Epithelial cell of prostate (primary cell): ENCODE data around the gene UTP14C.
"Not testable (repeated sequence)": the region's sequence is repeated elsewhere in the genome, so short reads cannot be mapped to it uniquely, and the experiment has no call there.

ENCODE experiments used
- DNase-seq: peaks from one replicate; pipeline ENCODE4 v3.0.0-alpha.2; 2011; ENCODE audit warnings: low read depth, low spot score
- H3K27ac ChIP-seq: fragments of 450-650 bp; 2 replicates; pipeline ENCODE4 v1.5.1; 2017; ENCODE audit warnings: mild to moderate bottlenecking

The UTP14C gene, protein sequence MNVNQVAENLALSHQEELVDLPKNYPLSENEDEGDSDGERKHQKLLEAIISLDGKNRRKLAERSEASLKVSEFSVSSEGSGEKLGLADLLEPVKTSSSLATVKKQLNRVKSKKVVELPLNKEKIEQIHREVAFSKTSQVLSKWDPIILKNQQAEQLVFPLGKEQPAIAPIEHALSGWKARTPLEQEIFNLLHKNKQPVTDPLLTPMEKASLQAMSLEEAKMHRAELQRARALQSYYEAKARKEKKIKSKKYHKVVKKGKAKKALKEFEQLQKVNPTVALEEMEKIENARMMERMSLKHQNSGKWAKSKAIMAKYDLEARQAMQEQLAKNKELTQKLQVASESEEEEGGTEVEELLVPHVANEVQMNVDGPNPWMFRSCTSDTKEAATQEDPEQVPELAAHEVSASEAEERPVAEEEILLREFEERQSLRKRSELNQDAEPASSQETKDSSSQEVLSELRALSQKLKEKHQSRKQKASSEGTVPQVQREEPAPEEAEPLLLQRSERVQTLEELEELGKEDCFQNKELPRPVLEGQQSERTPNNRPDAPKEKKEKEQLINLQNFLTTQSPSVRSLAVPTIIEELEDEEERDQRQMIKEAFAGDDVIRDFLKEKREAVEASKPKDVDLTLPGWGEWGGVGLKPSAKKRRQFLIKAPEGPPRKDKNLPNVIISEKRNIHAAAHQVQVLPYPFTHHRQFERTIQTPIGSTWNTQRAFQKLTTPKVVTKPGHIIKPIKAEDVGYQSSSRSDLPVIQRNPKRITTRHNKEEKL

GRCh38 chr13:52024481-52024880, at the start of gene UTP14C:
UTP14C (plus strand) TSS chr13:52024691; CDS start chr13:52028805, 4,114 bp downstream.
- DNase-seq: peak; percentile 12
- peak within 1 kb of the TSS; percentile 4 for H3K27ac ChIP-seq

- no peak overlapping the region for H3K27ac ChIP-seq
Observed at GRCh38 chr13:51976423-51976822, 48.1 kb upstream of the UTP14C start.

DNA sequence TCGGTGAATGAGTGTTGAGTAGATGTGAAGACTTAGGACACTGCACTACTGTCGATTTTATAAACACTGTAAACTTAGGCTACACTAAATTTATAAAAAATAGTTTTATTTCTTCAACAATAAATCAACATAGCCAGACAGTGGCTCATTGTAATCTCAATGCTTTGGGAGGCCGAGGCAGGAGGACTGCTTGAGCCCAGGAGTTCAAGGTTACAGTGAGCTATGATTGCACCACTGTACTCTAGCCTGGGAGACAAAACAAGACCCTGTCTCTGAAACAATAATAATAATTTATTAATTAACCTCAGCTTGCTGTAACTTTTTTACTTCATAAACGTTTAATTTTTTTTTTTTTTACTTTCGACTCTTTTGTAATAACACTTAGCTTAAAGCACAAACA, 47.6 kb upstream of the UTP14C start:
- no peak for DNase-seq
- no peak overlapping the region for H3K27ac ChIP-seq

More at GRCh38 chr13:51976423-51976822, 48.1 kb upstream of the UTP14C start:
- no peak for DNase-seq

DNA sequence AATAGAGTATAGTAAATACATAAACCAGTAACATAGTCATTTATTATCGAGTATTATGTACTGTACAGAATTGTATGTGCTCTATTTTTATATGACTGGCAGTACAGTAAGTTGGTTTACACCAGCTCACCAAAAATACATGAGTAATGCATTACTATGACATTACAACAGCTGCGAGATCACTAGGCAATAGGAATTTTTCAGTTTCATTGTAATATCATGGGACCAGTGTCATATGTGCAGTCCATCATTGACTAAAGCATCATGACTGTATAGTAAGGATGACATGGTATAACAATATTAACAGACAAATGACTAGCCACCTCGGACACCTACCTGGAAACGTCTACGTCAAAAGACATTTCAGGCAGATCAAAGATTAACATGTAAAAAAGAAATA, 46.9 kb upstream of the UTP14C start:
- no peak for DNase-seq
- peak overlapping the region; percentile 7 for H3K27ac ChIP-seq

DNA sequence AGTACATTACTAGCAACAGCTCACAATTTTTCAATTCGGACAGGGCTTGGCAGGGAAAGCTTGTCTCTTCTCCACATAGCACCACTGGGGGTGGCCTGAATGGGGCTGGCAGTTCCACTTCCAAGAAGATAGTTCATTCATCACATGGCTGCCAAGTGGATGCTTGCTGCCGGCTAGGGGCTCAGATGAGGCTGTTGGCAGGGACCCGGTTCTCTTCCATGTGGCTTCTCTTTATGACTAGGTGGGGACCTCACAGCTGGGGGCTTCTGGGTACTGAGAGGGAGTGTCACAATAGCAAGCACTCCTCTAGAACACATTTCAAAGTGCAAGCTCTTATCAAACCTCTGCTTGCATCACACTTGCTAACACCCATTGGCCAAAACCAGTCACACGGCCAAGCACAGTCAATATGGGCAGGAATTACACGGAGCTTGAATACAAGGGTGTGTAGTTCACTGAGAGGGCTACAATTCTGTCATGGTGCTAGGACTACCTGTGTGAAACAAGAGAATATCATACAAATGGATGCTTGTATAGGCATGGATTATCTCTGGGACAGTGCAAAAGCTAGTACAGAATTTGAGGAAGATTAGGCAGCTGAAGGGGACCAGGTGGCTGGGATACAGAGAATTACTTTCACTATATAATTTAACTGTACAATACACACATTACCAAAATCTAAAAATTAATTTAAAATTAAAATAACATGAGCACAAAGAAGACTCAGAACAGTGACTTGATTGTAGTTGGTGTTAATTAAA, 45.5 kb upstream of the UTP14C start:
- H3K27ac ChIP-seq: no peak overlapping the region
- no peak for DNase-seq

DNA sequence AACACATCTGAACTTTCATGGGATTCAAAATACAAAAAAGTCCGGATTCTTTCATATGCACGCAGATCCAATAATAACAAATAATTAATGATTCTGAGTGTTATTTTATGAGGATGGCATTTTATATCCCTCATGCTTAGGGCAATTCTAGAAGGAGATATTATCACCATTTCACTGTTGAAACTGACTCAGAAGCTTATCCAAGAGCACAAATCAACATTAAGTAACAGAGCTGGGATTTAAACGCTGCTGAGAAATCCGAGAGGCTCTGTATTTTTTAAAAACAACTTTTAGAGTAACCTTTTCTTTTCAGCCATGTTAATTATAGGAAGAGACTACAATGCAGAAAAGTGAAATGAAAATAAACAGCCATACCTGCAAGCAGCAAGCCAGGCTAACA, 43.6 kb upstream of the UTP14C start:
- H3K27ac ChIP-seq: no peak overlapping the region

GRCh38 chr13:51981355-51981754, 43.1 kb upstream of the UTP14C start:
- DNase-seq: no peak
- H3K27ac ChIP-seq: no peak overlapping the region

More for the DNA sequence above, 43.6 kb upstream of the UTP14C start:
- DNase-seq: no peak

DNA sequence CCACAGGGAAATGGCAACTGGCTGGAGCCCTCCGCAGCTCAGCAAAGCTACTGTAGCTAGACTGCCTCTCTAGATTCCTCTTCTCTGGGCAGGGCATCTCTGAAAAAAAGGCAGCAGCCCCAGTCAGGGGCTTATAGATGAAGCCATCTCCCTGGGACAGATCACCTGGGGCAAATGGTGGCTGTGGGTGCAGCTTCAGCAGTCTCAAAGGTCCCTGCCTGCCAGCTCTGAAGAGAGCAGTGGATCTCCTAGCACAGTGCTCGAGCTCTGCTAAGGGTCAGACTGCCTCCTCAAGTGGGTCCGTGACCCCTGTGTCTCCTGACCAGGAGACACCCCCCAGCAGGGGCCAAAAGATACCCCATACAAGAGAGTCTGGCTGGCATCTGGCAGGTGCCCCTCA, 41.2 kb upstream of the UTP14C start:
- not testable (repeated sequence) for H3K27ac ChIP-seq, DNase-seq

DNA sequence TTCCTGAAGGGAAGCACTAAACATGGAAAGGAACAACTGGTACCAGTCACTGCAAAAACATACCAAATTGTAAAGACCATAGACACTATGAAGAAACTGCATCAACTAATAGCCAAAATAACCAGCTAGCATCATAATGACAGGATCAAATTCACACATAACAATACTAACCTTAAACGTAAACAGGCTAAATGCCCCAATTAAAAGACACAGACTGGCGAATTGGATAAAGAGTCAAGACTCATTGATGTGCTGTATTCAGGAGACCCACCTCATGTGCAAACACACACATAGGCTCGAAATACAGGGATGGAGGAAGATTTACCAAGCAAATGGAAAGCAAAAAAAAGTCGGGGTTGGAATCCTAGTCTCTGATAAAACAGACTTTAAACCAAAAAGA, 39.6 kb upstream of the UTP14C start:
- not testable (repeated sequence) for H3K27ac ChIP-seq, DNase-seq

GRCh38 chr13:51988988-51989618, 35.4 kb upstream of the UTP14C start:
- no peak for DNase-seq
- no peak overlapping the region for H3K27ac ChIP-seq

DNA sequence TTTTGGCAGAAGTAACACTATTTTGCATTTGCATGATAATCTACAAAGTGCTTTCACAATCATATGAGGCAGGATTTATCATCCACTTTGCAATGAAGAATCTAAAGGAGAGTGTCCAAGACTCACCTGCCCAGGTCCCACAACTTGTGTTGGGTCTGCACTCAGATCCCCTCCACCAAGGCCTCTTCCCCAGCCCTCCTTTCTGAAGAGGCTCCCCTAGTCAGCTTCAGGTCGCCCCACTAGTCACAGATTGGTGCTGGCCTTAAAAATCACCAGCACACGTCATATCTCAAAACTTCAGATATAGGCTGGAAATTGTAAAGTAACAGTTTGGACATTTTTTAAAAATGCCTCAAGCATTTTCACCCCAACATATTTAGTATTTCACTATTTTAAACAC, 30.8 kb upstream of the UTP14C start:
- DNase-seq: no peak
- no peak overlapping the region for H3K27ac ChIP-seq

DNA sequence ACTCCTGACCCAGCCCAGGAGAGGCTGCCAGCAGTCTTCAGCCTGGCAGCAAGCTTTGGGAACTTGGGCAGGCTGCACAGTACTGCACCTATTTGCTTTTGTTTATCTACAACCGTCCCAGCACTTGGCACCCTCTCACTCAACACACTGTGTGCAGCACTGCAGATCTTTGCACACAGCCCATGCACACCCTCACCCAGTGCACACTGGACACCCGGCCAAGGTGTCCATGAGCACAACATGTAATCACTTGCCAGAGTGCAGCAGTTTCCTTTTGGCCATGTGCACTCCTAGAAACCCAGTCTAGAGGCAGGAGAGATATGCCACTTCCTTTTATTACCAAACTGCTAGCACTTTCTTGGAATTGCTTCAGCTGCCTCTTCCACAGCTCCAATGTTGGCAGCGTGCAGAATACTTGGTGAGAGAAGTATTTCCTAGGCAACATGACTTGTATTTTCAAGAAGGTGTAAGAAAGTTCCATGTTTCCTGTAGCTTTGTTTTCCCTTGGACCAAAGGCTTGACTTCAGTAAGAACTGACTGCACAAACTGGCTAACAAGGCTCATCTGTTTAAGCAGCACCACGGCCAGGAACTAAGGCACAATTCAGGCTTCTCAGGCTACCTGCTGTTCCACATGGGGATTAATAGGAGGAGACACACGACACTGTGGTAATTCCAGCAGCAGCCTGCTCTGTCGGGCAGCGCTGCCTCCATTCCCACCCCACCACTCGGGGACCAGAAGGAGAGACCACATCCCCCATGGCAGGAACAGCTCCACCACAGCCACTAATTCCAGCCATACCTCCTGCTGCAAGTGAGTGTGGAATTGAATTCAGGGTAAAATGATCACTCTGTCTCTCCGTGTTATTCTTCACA, 28.6 kb upstream of the UTP14C start:
- peak overlapping the region; percentile 2 for H3K27ac ChIP-seq
- DNase-seq: no peak

- H3K27ac ChIP-seq: no peak overlapping the region
- DNase-seq: no peak
Observed at GRCh38 chr13:51996641-51997040, 27.9 kb upstream of the UTP14C start.

- DNase-seq: no peak
- no peak overlapping the region for H3K27ac ChIP-seq
Observed at GRCh38 chr13:51997186-51997585, 27.3 kb upstream of the UTP14C start.

DNA sequence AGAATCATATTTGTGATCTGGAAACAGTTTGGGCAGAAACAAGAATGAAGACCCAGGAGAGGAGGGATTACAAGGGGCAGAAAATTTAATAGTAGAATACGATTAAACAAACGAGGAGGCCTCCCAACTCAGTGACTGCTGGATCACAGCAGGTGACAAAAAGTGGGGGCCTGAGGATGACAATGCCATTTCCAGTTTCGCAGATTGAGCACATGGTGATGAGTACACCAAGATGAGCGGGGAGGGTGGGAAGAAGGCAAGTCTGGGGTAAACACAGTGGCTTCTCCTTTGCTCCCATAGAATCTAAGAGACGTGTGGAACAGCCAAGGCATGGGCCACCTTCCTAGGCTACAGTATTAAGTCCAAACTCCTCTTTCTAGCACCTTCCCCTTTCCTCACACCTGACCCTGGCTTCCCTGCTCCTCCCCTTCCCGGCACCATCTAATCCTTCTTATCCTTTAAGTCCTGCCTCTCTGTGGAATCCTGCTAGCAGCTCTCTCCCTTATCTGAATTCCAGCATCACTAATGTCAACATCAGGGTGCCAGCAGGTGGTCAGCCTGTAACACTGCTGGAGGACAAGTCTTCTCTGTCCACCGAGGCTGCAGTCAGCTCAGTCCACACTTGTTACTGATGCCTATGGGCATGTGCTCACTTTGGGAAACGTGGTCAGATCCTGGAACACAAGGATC, 26.7 kb upstream of the UTP14C start:
- DNase-seq: no peak
- H3K27ac ChIP-seq: no peak overlapping the region

- DNase-seq: no peak
- H3K27ac ChIP-seq: no peak overlapping the region
Observed at GRCh38 chr13:51998723-51999509, 25.6 kb upstream of the UTP14C start.

GRCh38 chr13:51999510-51999911, 25.0 kb upstream of the UTP14C start:
- DNase-seq: no peak
- H3K27ac ChIP-seq: no peak overlapping the region

DNA sequence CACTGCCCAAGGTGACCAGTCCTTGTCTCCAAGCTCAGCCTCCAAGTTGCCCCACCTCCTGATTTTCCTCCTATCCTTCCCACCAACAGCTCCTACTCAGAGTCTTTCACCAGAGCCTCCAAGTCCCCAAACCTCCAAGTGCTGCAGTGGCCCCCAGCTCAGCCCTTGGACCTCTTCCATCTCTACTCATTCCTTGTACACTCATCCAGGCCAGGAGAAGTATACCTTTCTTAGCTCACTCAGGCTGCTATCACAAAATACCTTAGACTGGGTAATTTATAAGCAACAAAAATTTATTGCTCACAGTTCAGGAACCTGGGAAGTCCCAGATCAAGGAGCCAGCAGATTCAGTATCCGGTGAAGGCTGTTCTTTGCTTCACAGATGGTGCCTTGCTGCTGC, 24.6 kb upstream of the UTP14C start:
- DNase-seq: no peak
- H3K27ac ChIP-seq: no peak overlapping the region
